ENCODE results near the gene INPP5F.

The INPP5F gene

GRCh38 chr10:119817991-119818888 is 92.4 kb downstream of the INPP5F start:
- no peak for DNase-seq (ENCODE audit: low read depth)

DNA sequence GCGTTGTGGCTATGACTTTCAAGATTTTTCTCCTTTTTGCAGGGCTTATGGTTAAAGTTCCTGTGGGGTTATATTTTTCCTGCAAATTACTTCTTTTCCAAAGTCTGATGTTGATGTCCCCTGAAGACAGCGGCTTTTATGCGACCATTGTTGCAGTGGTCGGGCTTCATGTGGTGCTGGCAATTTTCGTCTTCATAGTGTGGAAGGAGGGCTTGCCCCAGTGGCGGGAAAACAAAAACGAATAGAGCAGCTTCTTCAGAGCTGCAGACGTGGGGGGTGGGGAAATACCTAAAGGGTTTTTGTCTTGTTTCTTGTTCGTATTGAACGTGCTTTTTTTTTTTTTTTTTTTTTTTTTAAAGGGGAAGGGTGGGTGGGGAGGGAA is 93.0 kb downstream of the INPP5F start:
- DNase-seq (ENCODE audit: low read depth), result no peak

- no peak for DNase-seq (ENCODE audit: low read depth)
Observed at GRCh38 chr10:119821182-119821581, 95.3 kb downstream of the INPP5F start.

DNA sequence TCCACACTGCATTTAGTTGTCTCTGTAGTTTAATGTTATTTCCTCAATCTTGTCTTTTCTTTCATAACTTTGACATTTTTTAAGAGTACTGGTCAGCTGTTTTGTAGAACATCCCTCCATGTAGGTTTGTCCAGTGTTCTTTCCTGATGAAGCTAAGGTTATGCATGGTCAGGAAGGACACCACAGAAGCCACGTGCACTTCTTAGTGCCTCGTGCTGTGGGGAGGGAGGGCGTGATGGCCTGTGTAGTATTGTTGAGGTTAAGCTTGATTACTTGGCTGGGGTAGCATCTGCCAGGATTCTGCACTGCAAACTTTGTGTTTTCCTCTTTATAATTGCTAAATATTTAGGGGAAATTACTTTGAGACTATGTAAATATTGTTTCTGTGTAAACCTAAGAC is 98.4 kb downstream of the INPP5F start:
- no peak for DNase-seq (ENCODE audit: low read depth)

DNA sequence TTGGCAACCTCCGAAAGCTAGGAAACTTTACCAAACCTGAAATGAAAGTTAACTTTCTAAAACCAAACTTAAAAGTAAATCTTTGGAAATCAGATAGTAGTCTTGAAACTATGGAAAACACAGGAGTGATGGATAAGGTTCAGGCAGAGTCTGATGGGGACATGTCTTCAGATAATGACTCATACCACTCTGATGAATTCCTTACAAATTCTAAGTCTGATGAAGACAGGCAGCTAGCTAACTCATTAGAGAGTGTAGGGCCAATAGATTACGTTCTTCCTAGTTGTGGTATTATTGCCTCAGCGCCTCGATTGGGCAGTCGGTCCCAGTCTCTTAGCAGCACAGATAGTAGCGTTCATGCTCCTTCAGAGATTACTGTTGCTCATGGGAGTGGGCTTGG is 100.9 kb downstream of the INPP5F start:
- DNase-seq (ENCODE audit: low read depth), result no peak

DNA sequence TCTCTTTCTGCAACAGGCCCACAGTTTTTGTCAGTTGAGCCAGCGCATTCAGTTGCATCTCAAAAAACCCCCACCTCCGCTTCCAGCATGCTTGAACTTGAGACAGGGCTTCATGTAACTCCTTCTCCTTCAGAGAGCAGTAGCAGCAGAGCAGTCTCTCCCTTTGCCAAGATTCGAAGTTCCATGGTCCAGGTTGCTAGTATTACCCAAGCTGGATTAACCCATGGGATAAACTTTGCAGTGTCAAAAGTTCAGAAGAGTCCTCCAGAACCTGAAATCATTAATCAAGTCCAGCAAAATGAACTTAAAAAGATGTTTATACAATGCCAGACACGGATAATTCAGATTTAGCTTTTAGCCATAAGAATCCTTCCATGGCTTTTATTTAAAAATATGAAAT is 101.6 kb downstream of the INPP5F start:
- no peak for DNase-seq (ENCODE audit: low read depth)

- no peak for DNase-seq (ENCODE audit: low read depth)
Observed at GRCh38 chr10:119829429-119829828, 103.6 kb downstream of the INPP5F start.

GRCh38 chr10:119830851-119831250 is 105.0 kb downstream of the INPP5F start:
- no peak for DNase-seq (ENCODE audit: low read depth)

DNA sequence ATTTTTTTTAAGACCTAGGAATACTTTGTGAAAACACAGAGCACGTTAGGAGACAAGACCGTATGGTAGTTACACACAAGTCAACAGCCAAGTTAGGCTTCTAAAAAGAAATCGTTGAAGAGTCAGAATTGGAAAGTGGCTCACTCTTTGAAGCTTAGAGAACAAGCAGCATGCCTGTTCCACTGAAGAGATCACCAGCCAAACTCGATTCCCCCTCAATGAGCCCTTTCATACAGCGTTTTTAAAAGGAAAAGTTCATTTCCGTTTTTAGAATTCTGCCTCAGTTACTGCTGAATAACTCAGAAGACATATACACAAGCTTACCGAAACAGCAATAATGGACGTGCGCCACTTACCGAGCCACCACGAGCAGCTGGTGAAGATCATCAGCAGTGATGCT is 105.8 kb downstream of the INPP5F start:
- no peak for DNase-seq (ENCODE audit: low read depth)

DNA sequence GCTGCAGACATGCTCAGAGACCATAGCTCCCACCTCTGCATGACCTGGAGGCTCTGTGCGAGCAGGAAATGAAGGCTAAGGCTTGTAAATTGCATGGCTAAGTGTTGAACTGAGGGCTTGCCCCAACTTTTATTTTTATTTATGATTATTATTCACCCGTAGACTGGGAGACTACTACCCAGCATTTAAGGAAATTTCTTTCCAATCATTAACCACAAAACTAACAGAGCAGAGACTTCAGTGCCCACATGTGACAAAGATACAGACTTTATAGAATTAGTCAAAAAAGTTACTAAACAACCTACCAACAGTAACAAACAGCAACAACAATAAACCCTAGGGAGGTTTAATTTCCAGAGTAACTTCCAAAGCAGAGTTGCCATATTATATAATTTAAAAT is 107.1 kb downstream of the INPP5F start:
- no peak for DNase-seq (ENCODE audit: low read depth)

DNA sequence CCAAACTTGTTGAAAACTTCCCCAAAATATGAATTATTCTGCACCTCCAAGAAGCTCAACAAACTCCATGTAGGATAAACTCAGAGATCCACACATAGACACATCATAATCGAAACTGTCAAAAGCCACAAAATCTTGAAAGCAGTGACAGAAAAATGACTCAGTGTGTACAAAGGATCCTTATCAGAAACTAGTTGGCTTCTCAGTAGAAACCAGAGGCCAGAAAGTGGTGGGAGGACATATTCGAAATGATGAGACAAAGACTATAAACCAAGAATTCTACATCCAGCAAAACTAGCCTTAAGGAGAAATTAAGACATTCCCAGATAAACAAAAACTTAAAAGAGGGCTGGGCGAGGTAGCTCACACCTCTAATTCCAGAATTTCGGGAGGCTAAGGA is 108.3 kb downstream of the INPP5F start:
- no peak for DNase-seq (ENCODE audit: low read depth)

- DNase-seq (ENCODE audit: low read depth), result no peak
Observed at GRCh38 chr10:119845656-119846055, 119.8 kb downstream of the INPP5F start.

GRCh38 chr10:119849031-119849789 is 123.4 kb downstream of the INPP5F start:
- DNase-seq (ENCODE audit: low read depth), result no peak

DNA sequence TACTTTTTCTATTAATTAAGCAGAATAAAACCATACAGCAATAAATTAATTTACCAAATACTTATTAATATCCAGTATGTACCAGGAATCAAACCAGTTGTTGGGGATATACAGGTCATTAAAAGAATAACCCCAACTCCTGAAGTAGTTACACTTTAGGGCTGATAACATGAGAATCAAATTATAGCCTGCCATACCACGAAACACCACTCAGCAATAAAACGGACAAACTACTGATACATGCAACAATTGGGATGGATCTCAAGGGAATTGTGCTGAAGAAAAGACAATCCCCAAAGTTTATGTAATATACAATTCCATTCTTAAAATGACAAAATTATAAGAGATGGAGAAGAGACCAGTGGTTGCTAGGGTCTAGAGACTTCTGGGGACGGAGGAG is 124.1 kb downstream of the INPP5F start:
- DNase-seq (ENCODE audit: low read depth), result no peak

DNA sequence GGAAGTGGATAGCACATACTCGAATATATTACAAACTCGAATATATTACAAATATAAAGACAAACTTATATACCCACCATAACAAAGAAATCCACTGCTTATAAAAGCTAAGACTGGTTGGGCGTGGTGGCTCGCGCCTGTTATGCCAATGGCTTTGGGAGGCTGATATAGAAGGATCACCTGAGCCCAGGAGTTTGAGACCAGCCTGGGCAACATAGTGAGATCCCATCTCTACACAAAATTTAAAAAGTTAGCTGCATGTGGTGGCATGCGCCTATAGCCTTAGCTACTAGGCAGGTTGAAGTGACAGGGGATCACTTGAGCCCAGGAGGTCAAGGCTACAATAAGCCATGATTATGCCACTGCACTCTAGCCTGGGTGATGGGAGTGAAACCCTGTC is 126.4 kb downstream of the INPP5F start:
- DNase-seq (ENCODE audit: low read depth), result no peak

GRCh38 chr10:119852822-119853221 is 127.0 kb downstream of the INPP5F start:
- DNase-seq (ENCODE audit: low read depth), result no peak

DNA sequence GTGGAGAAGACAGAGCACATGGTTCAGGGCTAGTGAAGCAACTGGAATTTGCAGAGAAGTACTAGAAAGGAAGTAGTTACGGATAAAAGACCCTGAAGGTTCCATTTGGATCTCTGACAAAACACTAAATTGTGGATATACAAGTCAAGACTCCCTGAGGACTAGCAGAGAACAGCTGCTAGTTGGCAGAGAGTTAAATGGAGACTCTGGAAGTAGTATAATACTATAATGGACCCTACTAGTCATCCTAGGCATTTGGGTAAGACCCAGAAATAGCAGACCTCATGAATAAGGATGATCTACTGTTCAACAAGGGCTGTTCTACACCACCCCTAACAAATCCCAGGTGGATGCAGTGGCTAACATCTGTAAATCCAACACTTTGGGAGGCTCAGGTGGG is 127.7 kb downstream of the INPP5F start:
- no peak for DNase-seq (ENCODE audit: low read depth)

DNA sequence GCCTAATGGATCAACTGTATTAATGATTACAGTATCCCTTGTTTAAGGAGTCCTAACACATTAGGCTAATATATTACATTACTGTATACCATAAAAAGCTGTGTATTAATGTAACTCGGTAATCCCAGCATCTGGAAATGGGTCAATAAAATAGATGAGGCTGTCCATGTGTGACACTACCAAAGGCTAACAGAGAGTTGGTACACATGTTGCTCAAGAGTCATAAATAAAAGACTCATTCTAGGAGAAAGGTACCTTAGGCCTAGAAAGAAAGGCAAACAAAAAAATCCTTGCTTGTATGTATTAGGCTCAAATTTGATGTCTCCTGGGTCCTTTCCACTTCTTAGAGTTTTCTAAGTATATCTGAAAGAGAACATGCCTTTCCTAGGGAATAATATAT is 132.2 kb downstream of the INPP5F start:
- DNase-seq (ENCODE audit: low read depth), result no peak

DNA sequence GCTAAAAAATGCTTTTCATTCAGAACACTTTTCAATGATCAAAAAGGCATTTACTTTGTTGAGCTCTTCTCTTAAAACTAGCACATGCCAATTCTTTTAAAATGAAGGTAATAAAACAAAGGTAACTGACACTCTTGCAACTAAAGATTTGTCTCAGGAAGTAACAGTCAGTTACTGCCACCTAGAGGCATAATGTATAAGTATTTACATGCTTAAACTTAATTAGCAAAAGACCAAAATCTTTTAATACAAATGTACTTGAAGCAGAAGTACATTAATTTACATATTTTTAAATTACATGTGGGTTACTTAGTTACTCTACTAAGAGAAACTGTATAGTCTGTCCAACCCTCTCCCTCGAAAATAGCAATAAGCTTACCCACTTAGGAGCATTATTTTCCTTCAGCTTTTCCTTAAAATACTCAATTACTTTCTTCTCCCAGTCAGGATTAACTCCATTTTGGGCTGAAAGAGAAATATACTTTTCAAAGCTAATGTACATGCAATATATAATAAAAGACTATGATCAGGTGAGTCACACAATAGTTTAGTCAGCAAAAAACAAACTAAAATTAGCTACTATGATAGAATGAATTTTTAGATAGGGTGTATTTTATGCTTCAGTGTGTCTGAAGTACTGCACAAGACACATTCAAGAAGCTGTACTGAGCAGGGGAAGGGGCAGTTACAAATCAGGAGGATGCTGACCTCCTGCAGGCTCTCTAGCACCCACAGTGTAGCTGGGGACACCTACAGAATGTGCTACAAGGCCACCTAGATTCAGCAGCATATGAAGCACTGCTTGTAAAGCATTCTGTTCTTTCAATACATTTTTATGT is 133.8 kb downstream of the INPP5F start:
- no peak for DNase-seq (ENCODE audit: low read depth)

- no peak for DNase-seq (ENCODE audit: low read depth)
Observed at GRCh38 chr10:119860866-119861607, 135.2 kb downstream of the INPP5F start.

DNA sequence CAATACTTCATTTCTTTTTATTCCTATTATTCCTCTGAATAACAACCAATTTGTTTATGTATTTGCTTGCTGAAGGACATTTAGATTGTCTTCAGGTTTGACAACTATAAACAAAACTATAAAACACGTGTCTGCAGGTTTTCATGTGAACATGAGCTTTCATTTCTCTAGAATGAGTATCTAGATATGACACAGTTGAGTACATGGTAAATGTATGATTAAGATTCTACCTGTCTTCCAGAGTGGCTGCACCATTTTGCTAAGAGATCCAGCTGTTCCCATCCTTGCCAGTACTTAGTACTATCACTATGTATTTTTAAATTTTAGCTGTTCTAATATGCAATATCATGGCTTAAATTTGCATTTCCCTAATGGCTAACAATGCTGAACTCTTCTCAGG is 136.7 kb downstream of the INPP5F start:
- no peak for DNase-seq (ENCODE audit: low read depth)
